HEK293 (cell line): ENCODE measurements around the gene BCL2.

Source experiments
- CTCF ChIA-PET: fragments of 350-600 bp; formaldehyde crosslinking; extraction: SDS; loops from one replicate; lab custom pipeline; 2021; ENCODE audit warnings: antibody characterized with exemption; lab: Yijun Ruan, JAX
- POLR2A ChIA-PET: fragments of 300-600 bp; formaldehyde crosslinking; extraction: SDS; loops from one replicate; lab custom pipeline; 2020; ENCODE audit warnings: antibody characterized with exemption, inconsistent platforms; lab: Yijun Ruan, JAX
- H3K27ac ChIP-seq: fragments of 200-500 bp; sonication (Bioruptor generic); 2 replicates; pipeline ENCODE4 v1.5.1; 2014; ENCODE audit warnings: low read depth, low read length, control low read depth, inconsistent platforms; ENCODE audit errors: extremely low read depth
- H3K36me3 ChIP-seq, 2 experiments: fragments of 200-500 bp in 1 of 2; sonication (Bioruptor generic) in 1 of 2; 1 replicate in 1 of 2; 2 replicates in 1 of 2; pipeline ENCODE4 v1.5.1; 2014 to 2017; ENCODE audit warnings: inconsistent platforms in 2 of 2, low read length in 2 of 2; ENCODE audit not compliant: control insufficient read depth in 2 of 2, insufficient read depth in 1 of 2
- H3K4me1 ChIP-seq: fragments of 200-500 bp; sonication (Bioruptor generic); 2 replicates; pipeline ENCODE4 v1.5.1; 2014; ENCODE audit warnings: mild to moderate bottlenecking, low read length, inconsistent platforms; ENCODE audit not compliant: control insufficient read depth, insufficient read depth
- H3K4me3 ChIP-seq: 2 replicates; pipeline ENCODE4 v1.5.1; 2011; ENCODE audit warnings: low read depth, mild to moderate bottlenecking, control low read depth, low read length, moderate library complexity
- H3K9me3 ChIP-seq: fragments of 200-500 bp; sonication (Bioruptor generic); 2 replicates; pipeline ENCODE4 v1.5.1; 2014; ENCODE audit warnings: low read depth, low read length, inconsistent platforms; ENCODE audit not compliant: control insufficient read depth, insufficient read depth
- GLIS1 ChIP-seq: fragments of 450-650 bp; formaldehyde crosslinking; IDR thresholded peaks from 2 replicates; pipeline ENCODE4 v1.5.1; 2016; ENCODE audit warnings: missing biosample characterization, missing genetic modification characterization
- HOXA7 ChIP-seq: sonication (generic); formaldehyde crosslinking; IDR thresholded peaks from 2 replicates; pipeline ENCODE4 v1.8.1; 2022; ENCODE audit warnings: missing genetic modification reagents, borderline replicate concordance
- HOXC10 ChIP-seq: sonication (generic); formaldehyde crosslinking; IDR thresholded peaks from 2 replicates; pipeline ENCODE4 v1.8.1; 2023; ENCODE audit warnings: mild to moderate bottlenecking, missing genetic modification reagents
- IKZF3 ChIP-seq: fragments of 450-650 bp; IDR thresholded peaks from 2 replicates; pipeline ENCODE4 v1.5.0; 2018; ENCODE audit warnings: missing biosample characterization, mild to moderate bottlenecking, missing genetic modification characterization, moderate library complexity
- MEIS1 ChIP-seq: sonication (generic); formaldehyde crosslinking; IDR thresholded peaks from 2 replicates; pipeline ENCODE4 v1.8.1; 2022; ENCODE audit warnings: missing genetic modification reagents, mild to moderate bottlenecking, borderline replicate concordance
- MYNN ChIP-seq: fragments of 450-650 bp; formaldehyde crosslinking; IDR thresholded peaks from 2 replicates; pipeline ENCODE4 v1.5.1; 2016; ENCODE audit warnings: missing biosample characterization, missing genetic modification characterization, borderline replicate concordance
- REPIN1 ChIP-seq: fragments of 450-650 bp; formaldehyde crosslinking; IDR thresholded peaks from 2 replicates; pipeline ENCODE4 v1.5.1; 2017; ENCODE audit warnings: missing biosample characterization, missing genetic modification characterization, low read depth
- ZBTB1 ChIP-seq: fragments of 450-650 bp; formaldehyde crosslinking; IDR thresholded peaks from 2 replicates; pipeline ENCODE4 v1.5.1; 2016; ENCODE audit warnings: missing biosample characterization, missing genetic modification characterization
- ZBTB20 ChIP-seq: fragments of 450-650 bp; formaldehyde crosslinking; IDR thresholded peaks from 2 replicates; pipeline ENCODE4 v1.5.1; 2016; ENCODE audit warnings: missing biosample characterization, missing genetic modification characterization
- ZBTB48 ChIP-seq: fragments of 450-650 bp; formaldehyde crosslinking; IDR thresholded peaks from 2 replicates; pipeline ENCODE4 v1.5.1; 2016; ENCODE audit warnings: missing biosample characterization, missing genetic modification characterization
- ZNF114 ChIP-seq: fragments of 450-650 bp; formaldehyde crosslinking; IDR thresholded peaks from 2 replicates; pipeline ENCODE4 v1.5.0; 2017; ENCODE audit warnings: missing biosample characterization, missing genetic modification characterization
- ZNF24 ChIP-seq: fragments of 450-650 bp; formaldehyde crosslinking; IDR thresholded peaks from 2 replicates; pipeline ENCODE4 v1.5.1; 2016; ENCODE audit warnings: missing biosample characterization, missing genetic modification characterization
- ZNF248 ChIP-seq: fragments of 450-650 bp; formaldehyde crosslinking; IDR thresholded peaks from 2 replicates; pipeline ENCODE4 v1.5.1; 2017; ENCODE audit warnings: missing biosample characterization, missing genetic modification characterization
- ZNF302 ChIP-seq: fragments of 450-650 bp; formaldehyde crosslinking; IDR thresholded peaks from 2 replicates; pipeline ENCODE4 v1.5.1; 2016; ENCODE audit warnings: missing biosample characterization, missing genetic modification characterization, low read depth
- ZNF324 ChIP-seq: fragments of 450-650 bp; formaldehyde crosslinking; IDR thresholded peaks from 2 replicates; pipeline ENCODE4 v1.5.1; 2016; ENCODE audit warnings: missing biosample characterization, missing genetic modification characterization
- ZNF416 ChIP-seq: fragments of 450-650 bp; formaldehyde crosslinking; IDR thresholded peaks from 2 replicates; pipeline ENCODE4 v1.5.1; 2016; ENCODE audit warnings: missing biosample characterization, missing genetic modification characterization
- ZNF555 ChIP-seq: fragments of 450-650 bp; formaldehyde crosslinking; conservative IDR thresholded peaks from 2 replicates; pipeline ENCODE4 v1.5.1; 2017; ENCODE audit warnings: missing biosample characterization, mild to moderate bottlenecking, missing genetic modification characterization, inconsistent platforms
- ZNF600 ChIP-seq: fragments of 450-650 bp; formaldehyde crosslinking; IDR thresholded peaks from 2 replicates; pipeline ENCODE4 v1.5.1; 2016; ENCODE audit warnings: missing biosample characterization, missing genetic modification characterization
- ZNF664 ChIP-seq: fragments of 450-650 bp; formaldehyde crosslinking; IDR thresholded peaks from 2 replicates; pipeline ENCODE4 v1.5.1; 2016; ENCODE audit warnings: missing biosample characterization, missing genetic modification characterization
- ZSCAN16 ChIP-seq: fragments of 450-650 bp; formaldehyde crosslinking; IDR thresholded peaks from 2 replicates; pipeline ENCODE4 v1.5.1; 2016; ENCODE audit warnings: missing biosample characterization, missing genetic modification characterization
- ZSCAN23 ChIP-seq: fragments of 450-650 bp; formaldehyde crosslinking; IDR thresholded peaks from 2 replicates; pipeline ENCODE4 v1.5.1; 2016; ENCODE audit warnings: missing biosample characterization, missing genetic modification characterization
- TF ChIP-seq, protein P1 (sequence below): fragments of 450-650 bp; formaldehyde crosslinking; IDR thresholded peaks from 2 replicates; pipeline ENCODE4 v1.5.1; 2016; ENCODE audit warnings: missing biosample characterization, missing genetic modification characterization
- TF ChIP-seq, protein P2 (sequence below): fragments of 450-650 bp; formaldehyde crosslinking; IDR thresholded peaks from 2 replicates; pipeline ENCODE4 v1.5.1; 2016; ENCODE audit warnings: missing biosample characterization, missing genetic modification characterization
- TF ChIP-seq, protein P3 (sequence below): fragments of 450-650 bp; formaldehyde crosslinking; IDR thresholded peaks from 2 replicates; pipeline ENCODE4 v1.5.1; 2017; ENCODE audit warnings: missing biosample characterization, missing genetic modification characterization
- TF ChIP-seq, protein P4 (sequence below): fragments of 450-650 bp; formaldehyde crosslinking; IDR thresholded peaks from 2 replicates; pipeline ENCODE4 v1.5.1; 2016; ENCODE audit warnings: missing biosample characterization, missing genetic modification characterization, low read depth

The BCL2 gene

GRCh38 chr18:63146828-63147409 lies 172.7 kb downstream of the BCL2 start:
- TF ChIP-seq, protein P1, sequence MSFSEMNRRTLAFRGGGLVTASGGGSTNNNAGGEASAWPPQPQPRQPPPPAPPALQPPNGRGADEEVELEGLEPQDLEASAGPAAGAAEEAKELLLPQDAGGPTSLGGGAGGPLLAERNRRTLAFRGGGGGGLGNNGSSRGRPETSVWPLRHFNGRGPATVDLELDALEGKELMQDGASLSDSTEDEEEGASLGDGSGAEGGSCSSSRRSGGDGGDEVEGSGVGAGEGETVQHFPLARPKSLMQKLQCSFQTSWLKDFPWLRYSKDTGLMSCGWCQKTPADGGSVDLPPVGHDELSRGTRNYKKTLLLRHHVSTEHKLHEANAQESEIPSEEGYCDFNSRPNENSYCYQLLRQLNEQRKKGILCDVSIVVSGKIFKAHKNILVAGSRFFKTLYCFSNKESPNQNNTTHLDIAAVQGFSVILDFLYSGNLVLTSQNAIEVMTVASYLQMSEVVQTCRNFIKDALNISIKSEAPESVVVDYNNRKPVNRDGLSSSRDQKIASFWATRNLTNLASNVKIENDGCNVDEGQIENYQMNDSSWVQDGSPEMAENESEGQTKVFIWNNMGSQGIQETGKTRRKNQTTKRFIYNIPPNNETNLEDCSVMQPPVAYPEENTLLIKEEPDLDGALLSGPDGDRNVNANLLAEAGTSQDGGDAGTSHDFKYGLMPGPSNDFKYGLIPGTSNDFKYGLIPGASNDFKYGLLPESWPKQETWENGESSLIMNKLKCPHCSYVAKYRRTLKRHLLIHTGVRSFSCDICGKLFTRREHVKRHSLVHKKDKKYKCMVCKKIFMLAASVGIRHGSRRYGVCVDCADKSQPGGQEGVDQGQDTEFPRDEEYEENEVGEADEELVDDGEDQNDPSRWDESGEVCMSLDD (tag by site-specific recombination) = no peak
- TF ChIP-seq ZNF114 (no peak), ZNF324 (no peak), GLIS1 (tag by site-specific recombination) (no peak), ZNF248 (tag by site-specific recombination) (no peak), ZNF555 (no peak), MYNN (no peak), MEIS1 (CRISPR knock-in tag) (no peak), ZSCAN16 (tag by site-specific recombination) (no peak), ZBTB20 (tag by site-specific recombination) (no peak), ZSCAN23 (tag by site-specific recombination) (no peak), REPIN1 (no peak), ZNF416 (tag by site-specific recombination) (no peak)
- TF ChIP-seq, protein P2, sequence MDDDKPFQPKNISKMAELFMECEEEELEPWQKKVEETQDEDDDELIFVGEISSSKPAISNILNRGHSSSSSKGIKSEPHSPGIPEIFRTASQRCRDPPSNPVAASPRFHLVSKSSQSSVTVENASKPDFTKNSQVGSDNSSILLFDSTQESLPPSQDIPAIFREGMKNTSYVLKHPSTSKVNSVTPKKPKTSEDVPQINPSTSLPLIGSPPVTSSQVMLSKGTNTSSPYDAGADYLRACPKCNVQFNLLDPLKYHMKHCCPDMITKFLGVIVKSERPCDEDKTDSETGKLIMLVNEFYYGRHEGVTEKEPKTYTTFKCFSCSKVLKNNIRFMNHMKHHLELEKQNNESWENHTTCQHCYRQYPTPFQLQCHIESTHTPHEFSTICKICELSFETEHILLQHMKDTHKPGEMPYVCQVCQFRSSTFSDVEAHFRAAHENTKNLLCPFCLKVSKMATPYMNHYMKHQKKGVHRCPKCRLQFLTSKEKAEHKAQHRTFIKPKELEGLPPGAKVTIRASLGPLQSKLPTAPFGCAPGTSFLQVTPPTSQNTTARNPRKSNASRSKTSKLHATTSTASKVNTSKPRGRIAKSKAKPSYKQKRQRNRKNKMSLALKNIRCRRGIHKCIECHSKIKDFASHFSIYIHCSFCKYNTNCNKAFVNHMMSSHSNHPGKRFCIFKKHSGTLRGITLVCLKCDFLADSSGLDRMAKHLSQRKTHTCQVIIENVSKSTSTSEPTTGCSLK (tag by site-specific recombination) = no peak
- TF ChIP-seq, protein P3, sequence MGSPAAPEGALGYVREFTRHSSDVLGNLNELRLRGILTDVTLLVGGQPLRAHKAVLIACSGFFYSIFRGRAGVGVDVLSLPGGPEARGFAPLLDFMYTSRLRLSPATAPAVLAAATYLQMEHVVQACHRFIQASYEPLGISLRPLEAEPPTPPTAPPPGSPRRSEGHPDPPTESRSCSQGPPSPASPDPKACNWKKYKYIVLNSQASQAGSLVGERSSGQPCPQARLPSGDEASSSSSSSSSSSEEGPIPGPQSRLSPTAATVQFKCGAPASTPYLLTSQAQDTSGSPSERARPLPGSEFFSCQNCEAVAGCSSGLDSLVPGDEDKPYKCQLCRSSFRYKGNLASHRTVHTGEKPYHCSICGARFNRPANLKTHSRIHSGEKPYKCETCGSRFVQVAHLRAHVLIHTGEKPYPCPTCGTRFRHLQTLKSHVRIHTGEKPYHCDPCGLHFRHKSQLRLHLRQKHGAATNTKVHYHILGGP = no peak
- Histone ChIP-seq H3K27ac (no peak overlapping the region), H3K4me3 (no peak overlapping the region), H3K4me1 (no peaks in the 10 kb centered on the region), H3K9me3 (no peaks in the 10 kb centered on the region), H3K36me3 (no peaks in the 10 kb centered on the region)
- CTCF ChIA-PET = no interaction called here
- POLR2A ChIA-PET = no interaction called here

DNA sequence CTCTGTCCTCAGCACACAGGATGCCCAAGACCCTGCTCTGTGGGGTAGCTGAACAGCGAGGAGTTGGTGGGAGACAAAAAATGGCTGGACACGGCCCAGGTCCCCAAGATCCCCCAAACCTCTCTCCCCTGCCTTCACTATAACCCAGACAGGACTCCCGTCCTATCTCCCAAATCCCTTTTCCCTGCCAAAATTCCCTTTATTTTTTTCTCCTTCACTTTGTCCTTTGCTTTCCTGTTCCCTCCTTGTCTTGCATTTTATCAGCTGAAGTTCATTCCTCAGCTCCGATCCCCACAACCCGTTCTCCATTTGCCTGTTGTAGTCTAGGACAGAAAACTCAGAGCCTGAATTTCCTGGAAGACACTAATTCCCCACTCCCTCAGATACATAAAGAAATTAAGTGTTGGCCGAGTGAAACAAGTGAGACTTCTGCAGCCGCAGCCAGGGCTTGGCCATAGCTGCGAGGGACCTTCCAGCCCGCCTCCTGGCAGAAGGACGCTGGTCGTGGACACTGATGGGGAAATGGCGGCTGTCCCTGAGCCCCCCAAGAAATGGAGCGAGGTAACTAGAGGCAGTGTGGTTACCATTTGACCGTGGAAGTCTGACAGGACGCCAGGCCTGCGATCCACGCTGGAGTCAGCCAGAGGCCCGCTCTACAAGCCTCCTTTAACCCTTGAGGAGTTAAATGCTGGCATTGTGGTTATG lies 173.6 kb downstream of the BCL2 start:
- H3K9me3 ChIP-seq = no peaks in the 10 kb centered on the region
- CTCF ChIA-PET = interaction anchor here (1.0 to 3.1 kb wide), 2 partner anchors 8 to 14 kb away, joined by 3 to 14 read pairs; no protein-coding TSS in a partner anchor
- H3K4me1 ChIP-seq = no peaks in the 10 kb centered on the region
- POLR2A ChIA-PET = no interaction called here
- H3K27ac ChIP-seq = no peak overlapping the region
- H3K4me3 ChIP-seq = no peak overlapping the region
- no peaks in the 10 kb centered on the region for H3K36me3 ChIP-seq
- TF ChIP-seq ZNF600 (tag by site-specific recombination) = no peak
- no peak for TF ChIP-seq ZBTB48 (tag by site-specific recombination)
- no peak for TF ChIP-seq ZBTB1 (tag by site-specific recombination)
- TF ChIP-seq HOXC10 (CRISPR knock-in tag) = no peak
- TF ChIP-seq, protein P4, sequence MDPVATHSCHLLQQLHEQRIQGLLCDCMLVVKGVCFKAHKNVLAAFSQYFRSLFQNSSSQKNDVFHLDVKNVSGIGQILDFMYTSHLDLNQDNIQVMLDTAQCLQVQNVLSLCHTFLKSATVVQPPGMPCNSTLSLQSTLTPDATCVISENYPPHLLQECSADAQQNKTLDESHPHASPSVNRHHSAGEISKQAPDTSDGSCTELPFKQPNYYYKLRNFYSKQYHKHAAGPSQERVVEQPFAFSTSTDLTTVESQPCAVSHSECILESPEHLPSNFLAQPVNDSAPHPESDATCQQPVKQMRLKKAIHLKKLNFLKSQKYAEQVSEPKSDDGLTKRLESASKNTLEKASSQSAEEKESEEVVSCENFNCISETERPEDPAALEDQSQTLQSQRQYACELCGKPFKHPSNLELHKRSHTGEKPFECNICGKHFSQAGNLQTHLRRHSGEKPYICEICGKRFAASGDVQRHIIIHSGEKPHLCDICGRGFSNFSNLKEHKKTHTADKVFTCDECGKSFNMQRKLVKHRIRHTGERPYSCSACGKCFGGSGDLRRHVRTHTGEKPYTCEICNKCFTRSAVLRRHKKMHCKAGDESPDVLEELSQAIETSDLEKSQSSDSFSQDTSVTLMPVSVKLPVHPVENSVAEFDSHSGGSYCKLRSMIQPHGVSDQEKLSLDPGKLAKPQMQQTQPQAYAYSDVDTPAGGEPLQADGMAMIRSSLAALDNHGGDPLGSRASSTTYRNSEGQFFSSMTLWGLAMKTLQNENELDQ (tag by site-specific recombination) = no peak
- no peak for TF ChIP-seq HOXA7 (CRISPR knock-in tag)
- TF ChIP-seq IKZF3 (tag by site-specific recombination) = no peak
- TF ChIP-seq ZNF24 (tag by site-specific recombination) = no peak
- no peak for TF ChIP-seq ZNF664
- no peak for TF ChIP-seq ZNF302
